Caco-2 (cell line): ENCODE results near the gene CYP46A1. TPM values are rescaled to one million over a fixed set of nuclear protein-coding genes. Genes with fewer than 3 reads are reported as not detected.

ENCODE experiments used
- BruUV-seq: library from RNA; stranded (reverse); fragments of 400-500 nt; replicated peaks from 2 replicates; lab custom pipeline; 2021; lab: Mats Ljungman, UMichigan
- CTCF ChIA-PET: fragments of 300-600 bp; sonication (Branson Sonifier 250); formaldehyde crosslinking; loops from one replicate; lab custom pipeline; 2022; ENCODE audit warnings: antibody characterized with exemption; lab: Charles Lee
- POLR2A ChIA-PET: fragments of 300-600 bp; sonication (Branson Sonifier 250); formaldehyde crosslinking; loops from one replicate; lab custom pipeline; 2022; ENCODE audit warnings: antibody characterized with exemption; lab: Charles Lee
- DNase-seq, 2 experiments: peaks; one replicate each; pipeline versions ENCODE4 v3.0.0 to v3.0.0-alpha.2; 2020 to 2022
- H3K27me3 ChIP-seq: replicated peaks from 2 replicates; pipeline ENCODE4 v1.6.0; 2011; ENCODE audit warnings: low read length; ENCODE audit not compliant: control insufficient read depth, insufficient read depth
- H3K36me3 ChIP-seq: 2 replicates; pipeline ENCODE4 v1.5.1; 2011; ENCODE audit warnings: low read length; ENCODE audit not compliant: control insufficient read depth, insufficient read depth
- H3K4me1 ChIP-seq: fragments of 250-450 bp; sonication (Bioruptor Pico); 2 replicates; pipeline ENCODE4 v1.5.1; 2020; ENCODE audit warnings: mild to moderate bottlenecking
- H3K4me3 ChIP-seq: 2 replicates; pipeline ENCODE4 v1.5.1; 2011; ENCODE audit warnings: low read depth, mild to moderate bottlenecking, control low read depth, low read length
- H3K9me3 ChIP-seq: fragments of 250-450 bp; sonication (Bioruptor Pico); 2 replicates; pipeline ENCODE4 v1.5.1; 2020; ENCODE audit warnings: mild to moderate bottlenecking, moderate library complexity
- H3K27ac Mint-ChIP-seq: one replicate; pipeline ENCODE4 v1.8.0; 2022; ENCODE audit warnings: mixed read lengths; ENCODE audit not compliant: unreplicated experiment
- H3K27me3 Mint-ChIP-seq: one replicate; pipeline ENCODE4 v1.8.0; 2022; ENCODE audit warnings: mixed read lengths; ENCODE audit not compliant: insufficient read depth, unreplicated experiment
- H3K36me3 Mint-ChIP-seq: one replicate; pipeline ENCODE4 v1.8.0; 2022; ENCODE audit warnings: mild to moderate bottlenecking, mixed read lengths; ENCODE audit not compliant: insufficient read depth, unreplicated experiment
- H3K4me1 Mint-ChIP-seq: one replicate; pipeline ENCODE4 v1.8.0; 2022; ENCODE audit warnings: low read depth, mixed read lengths; ENCODE audit not compliant: unreplicated experiment
- H3K4me3 Mint-ChIP-seq: one replicate; pipeline ENCODE4 v1.8.0; 2022; ENCODE audit warnings: mild to moderate bottlenecking, moderate library complexity, mixed read lengths; ENCODE audit not compliant: unreplicated experiment
- H3K9me3 Mint-ChIP-seq: one replicate; pipeline ENCODE4 v1.8.0; 2022; ENCODE audit warnings: mixed read lengths; ENCODE audit not compliant: unreplicated experiment
- CTCF ChIP-seq, 2 experiments: fragments of 200-600 bp in 1 of 2; IDR thresholded peaks; 1 replicate in 1 of 2; 2 replicates in 1 of 2; pipeline versions ENCODE4 v1.5.1 to v1.8.0; 2011 to 2022; ENCODE audit warnings: antibody characterized with exemption in 1 of 2, control low read depth in 1 of 2, inconsistent platforms in 1 of 2, low read depth in 1 of 2, low read length in 1 of 2, mild to moderate bottlenecking in 1 of 2, moderate library complexity in 1 of 2; ENCODE audit not compliant: insufficient read depth in 1 of 2, severe bottlenecking in 1 of 2, unreplicated experiment in 1 of 2
- intact Hi-C: fragments of 100-400 bp; cut with micrococcal nuclease; formaldehyde crosslinking; loops from one replicate; pipeline ENCODE4 v1.10.0; 2022; ENCODE audit not compliant: unreplicated experiment
- total RNA-seq: library from RNA; stranded (reverse); gene quantifications from 2 replicates; pipeline ENCODE4 v1.2.3, GENCODE V29; 2022

The CYP46A1 gene
- total RNA-seq, 1 experiment from 2014 or later = 0.09 TPM

GRCh38 chr14:99689266-99690236 is 5.5 kb downstream of the CYP46A1 start:
- Mint-ChIP-seq H3K27ac (no peak overlapping the region), H3K4me1 (no peaks in the 10 kb centered on the region), H3K9me3 (no peaks in the 10 kb centered on the region), H3K4me3 (no peak overlapping the region), H3K27me3 (peaks cover 34% of the 10 kb centered on the region), H3K36me3 (no peaks in the 10 kb centered on the region)
- H3K4me1 ChIP-seq = 0 out of 2 replicates have a peak, but pooled peaks cover 2% of the 10 kb centered on the region
- no TSS peak for BruUV-seq
- TF ChIP-seq CTCF (IDR thresholded peaks at IDR 0.05; ENCODE audit: insufficient read depth in 1 of 2, low read depth in 1 of 2, low read length in 1 of 2, severe bottlenecking in 1 of 2, unreplicated experiment in 1 of 2) = no peak
- POLR2A ChIA-PET = no interaction called here
- no peak for DNase-seq
- H3K9me3 ChIP-seq = no peaks in the 10 kb centered on the region
- CTCF ChIA-PET = no interaction called here
- no peaks in the 10 kb centered on the region for H3K36me3 ChIP-seq
- intact Hi-C loops = no loop called here
- no peak overlapping the region for H3K4me3 ChIP-seq
- H3K27me3 ChIP-seq = no peaks in the 10 kb centered on the region

- H3K27me3 Mint-ChIP-seq = peaks cover 33% of the 10 kb centered on the region
- no peak for DNase-seq
- BruUV-seq = no TSS peak
- H3K27me3 ChIP-seq = no peaks in the 10 kb centered on the region
- H3K9me3 Mint-ChIP-seq = no peaks in the 10 kb centered on the region
- no peak overlapping the region for H3K27ac Mint-ChIP-seq
- H3K4me3 Mint-ChIP-seq = no peak overlapping the region
- TF ChIP-seq CTCF (IDR thresholded peaks at IDR 0.05; ENCODE audit: insufficient read depth in 1 of 2, low read depth in 1 of 2, low read length in 1 of 2, severe bottlenecking in 1 of 2, unreplicated experiment in 1 of 2) = no peak
- no peaks in the 10 kb centered on the region for H3K36me3 Mint-ChIP-seq
- H3K9me3 ChIP-seq = no peaks in the 10 kb centered on the region
- intact Hi-C loops = no loop called here
- ChIA-PET POLR2A (no interaction called here), CTCF (no interaction called here)
- H3K36me3 ChIP-seq = no peaks in the 10 kb centered on the region
- H3K4me3 ChIP-seq = no peak overlapping the region
- no peaks in the 10 kb centered on the region for H3K4me1 ChIP-seq
- no peaks in the 10 kb centered on the region for H3K4me1 Mint-ChIP-seq
These were observed 6.5 kb downstream of the CYP46A1 start for GRCh38 chr14:99690636-99691035.

- no TSS peak for BruUV-seq
- H3K27me3 ChIP-seq = no peaks in the 10 kb centered on the region
- DNase-seq = no peak
- H3K27me3 Mint-ChIP-seq = peaks cover 29% of the 10 kb centered on the region
- no peaks in the 10 kb centered on the region for H3K36me3 Mint-ChIP-seq
- H3K36me3 ChIP-seq = no peaks in the 10 kb centered on the region
- no peaks in the 10 kb centered on the region for H3K4me1 ChIP-seq
- no peak overlapping the region for H3K4me3 ChIP-seq
- H3K9me3 Mint-ChIP-seq = no peaks in the 10 kb centered on the region
- no peaks in the 10 kb centered on the region for H3K4me1 Mint-ChIP-seq
- H3K9me3 ChIP-seq = no peaks in the 10 kb centered on the region
- POLR2A ChIA-PET = no interaction called here
- no peak overlapping the region for H3K27ac Mint-ChIP-seq
- CTCF ChIA-PET = no interaction called here
- no peak for TF ChIP-seq CTCF (IDR thresholded peaks at IDR 0.05; ENCODE audit: insufficient read depth in 1 of 2, low read depth in 1 of 2, low read length in 1 of 2, severe bottlenecking in 1 of 2, unreplicated experiment in 1 of 2)
- intact Hi-C loops = no loop called here
- no peak overlapping the region for H3K4me3 Mint-ChIP-seq
These were observed 7.2 kb downstream of the CYP46A1 start for GRCh38 chr14:99691111-99691885.
